Measurements from ENCODE around the gene AP1M2. TPM values are rescaled to one million over a fixed set of nuclear protein-coding genes. Genes with fewer than 3 reads are reported as not detected.
A peak's percentile ranks its signal among the peaks of the same experiment; 100 is the strongest.

AP1M2 gene
- polyA plus RNA-seq, 1 donor, result 69.2 TPM

GRCh38 chr19:10602330-10603083 is 15.4 kb upstream of the AP1M2 start:
- H3K4me3 ChIP-seq (ENCODE audit: low read length), result peak overlapping the region; percentile 48
- peak overlapping the region; percentile 39 for H3K27ac ChIP-seq (ENCODE audit: low read length)
- no CpG with 5 or more reads among the region's 76 CpGs for WGBS (ENCODE audit: insufficient coverage, low lambda C conversion rate)
- peaks cover 4% of the 10 kb centered on the region for H3K9me3 ChIP-seq (ENCODE audit: control insufficient read depth, low read depth, low read length)
- H3K36me3 ChIP-seq (ENCODE audit: control insufficient read depth, insufficient read depth, low read length), result no peaks in the 10 kb centered on the region
- peaks cover 2% of the 10 kb centered on the region for H3K4me1 ChIP-seq (ENCODE audit: control insufficient read depth, insufficient read depth, low read length)
- DNase-seq, result peak; percentile 37 to 47
- peaks cover 15% of the 10 kb centered on the region for H3K27me3 ChIP-seq (ENCODE audit: control insufficient read depth, insufficient read depth, low read length)

GRCh38 chr19:10601999-10602329 is 14.9 kb upstream of the AP1M2 start:
- Histone ChIP-seq H3K9me3 (ENCODE audit: control insufficient read depth, low read depth, low read length) (peaks cover 4% of the 10 kb centered on the region), H3K27me3 (ENCODE audit: control insufficient read depth, insufficient read depth, low read length) (peaks cover 15% of the 10 kb centered on the region), H3K27ac (ENCODE audit: low read length) (no peak overlapping the region), H3K4me3 (ENCODE audit: low read length) (no peak overlapping the region), H3K36me3 (ENCODE audit: control insufficient read depth, insufficient read depth, low read length) (no peaks in the 10 kb centered on the region), H3K4me1 (ENCODE audit: control insufficient read depth, insufficient read depth, low read length) (peaks cover 2% of the 10 kb centered on the region)
- DNase-seq, result no peak
- no CpG with 5 or more reads among the region's 7 CpGs for WGBS (ENCODE audit: insufficient coverage, low lambda C conversion rate)

- Histone ChIP-seq H3K4me1 (ENCODE audit: control insufficient read depth, insufficient read depth, low read length) (peaks cover 2% of the 10 kb centered on the region), H3K9me3 (ENCODE audit: control insufficient read depth, low read depth, low read length) (peaks cover 4% of the 10 kb centered on the region), H3K36me3 (ENCODE audit: control insufficient read depth, insufficient read depth, low read length) (no peaks in the 10 kb centered on the region), H3K4me3 (ENCODE audit: low read length) (no peak overlapping the region), H3K27me3 (ENCODE audit: control insufficient read depth, insufficient read depth, low read length) (peaks cover 15% of the 10 kb centered on the region), H3K27ac (ENCODE audit: low read length) (no peak overlapping the region)
- no peak for DNase-seq
- 100% methylated on average over 1 of the region's 5 CpGs for WGBS (ENCODE audit: insufficient coverage, low lambda C conversion rate)
Measured at GRCh38 chr19:10600149-10600548, 13.0 kb upstream of the AP1M2 start.

GRCh38 chr19:10593820-10594637 is 6.9 kb upstream of the AP1M2 start:
- Histone ChIP-seq H3K4me3 (ENCODE audit: low read length) (no peak overlapping the region), H3K36me3 (ENCODE audit: control insufficient read depth, insufficient read depth, low read length) (no peaks in the 10 kb centered on the region), H3K27me3 (ENCODE audit: control insufficient read depth, insufficient read depth, low read length) (no peaks in the 10 kb centered on the region), H3K4me1 (ENCODE audit: control insufficient read depth, insufficient read depth, low read length) (no peaks in the 10 kb centered on the region), H3K27ac (ENCODE audit: low read length) (no peak overlapping the region), H3K9me3 (ENCODE audit: control insufficient read depth, low read depth, low read length) (no peaks in the 10 kb centered on the region)
- DNase-seq, result no peak
- 100% methylated on average over 1 of the region's 9 CpGs for WGBS (ENCODE audit: insufficient coverage, low lambda C conversion rate)

GRCh38 chr19:10593148-10593547 is 6.0 kb upstream of the AP1M2 start:
- no peaks in the 10 kb centered on the region for H3K36me3 ChIP-seq (ENCODE audit: control insufficient read depth, insufficient read depth, low read length)
- WGBS (ENCODE audit: insufficient coverage, low lambda C conversion rate), result no CpG with 5 or more reads among the region's 7 CpGs
- no peak overlapping the region for H3K4me3 ChIP-seq (ENCODE audit: low read length)
- H3K27me3 ChIP-seq (ENCODE audit: control insufficient read depth, insufficient read depth, low read length), result peaks cover 4% of the 10 kb centered on the region
- H3K9me3 ChIP-seq (ENCODE audit: control insufficient read depth, low read depth, low read length), result no peaks in the 10 kb centered on the region
- DNase-seq, result no peak
- no peaks in the 10 kb centered on the region for H3K4me1 ChIP-seq (ENCODE audit: control insufficient read depth, insufficient read depth, low read length)
- no peak overlapping the region for H3K27ac ChIP-seq (ENCODE audit: low read length)

- no peak for DNase-seq
- Histone ChIP-seq H3K36me3 (ENCODE audit: control insufficient read depth, insufficient read depth, low read length) (peaks cover 4% of the 10 kb centered on the region), H3K4me1 (ENCODE audit: control insufficient read depth, insufficient read depth, low read length) (no peaks in the 10 kb centered on the region), H3K27ac (ENCODE audit: low read length) (no peak overlapping the region), H3K27me3 (ENCODE audit: control insufficient read depth, insufficient read depth, low read length) (peaks cover 11% of the 10 kb centered on the region), H3K9me3 (ENCODE audit: control insufficient read depth, low read depth, low read length) (no peaks in the 10 kb centered on the region), H3K4me3 (ENCODE audit: low read length) (no peak overlapping the region)
- WGBS (ENCODE audit: insufficient coverage, low lambda C conversion rate), result 92% methylated on average over 2 of the region's 2 CpGs
Measured at GRCh38 chr19:10587839-10588150, 683 bp upstream of the AP1M2 start.

- Histone ChIP-seq H3K27me3 (ENCODE audit: control insufficient read depth, insufficient read depth, low read length) (peaks cover 11% of the 10 kb centered on the region), H3K27ac (ENCODE audit: low read length) (no peak overlapping the region), H3K4me3 (ENCODE audit: low read length) (peak overlapping the region; percentile 60), H3K9me3 (ENCODE audit: control insufficient read depth, low read depth, low read length) (no peaks in the 10 kb centered on the region), H3K36me3 (ENCODE audit: control insufficient read depth, insufficient read depth, low read length) (peaks cover 7% of the 10 kb centered on the region), H3K4me1 (ENCODE audit: control insufficient read depth, insufficient read depth, low read length) (no peaks in the 10 kb centered on the region)
- DNase-seq, result no peak
- 80% methylated on average over 1 of the region's 6 CpGs for WGBS (ENCODE audit: insufficient coverage, low lambda C conversion rate)
Measured at GRCh38 chr19:10586396-10586795, 716 bp downstream of the AP1M2 start.

- 100% methylated on average over 1 of the region's 9 CpGs for WGBS (ENCODE audit: insufficient coverage, low lambda C conversion rate)
- Histone ChIP-seq H3K27me3 (ENCODE audit: control insufficient read depth, insufficient read depth, low read length) (peaks cover 8% of the 10 kb centered on the region), H3K36me3 (ENCODE audit: control insufficient read depth, insufficient read depth, low read length) (peaks cover 20% of the 10 kb centered on the region), H3K4me3 (ENCODE audit: low read length) (no peak overlapping the region), H3K4me1 (ENCODE audit: control insufficient read depth, insufficient read depth, low read length) (no peaks in the 10 kb centered on the region), H3K9me3 (ENCODE audit: control insufficient read depth, low read depth, low read length) (no peaks in the 10 kb centered on the region), H3K27ac (ENCODE audit: low read length) (no peak overlapping the region)
- no peak for DNase-seq
Measured at GRCh38 chr19:10583036-10583776, 3.9 kb downstream of the AP1M2 start.

- DNase-seq, result no peak
Measured at GRCh38 chr19:10582091-10582490, 5.0 kb downstream of the AP1M2 start.

GRCh38 chr19:10580979-10581631 is 6.0 kb downstream of the AP1M2 start:
- no peaks in the 10 kb centered on the region for H3K4me1 ChIP-seq (ENCODE audit: control insufficient read depth, insufficient read depth, low read length)
- peaks cover 26% of the 10 kb centered on the region for H3K36me3 ChIP-seq (ENCODE audit: control insufficient read depth, insufficient read depth, low read length)
- H3K9me3 ChIP-seq (ENCODE audit: control insufficient read depth, low read depth, low read length), result no peaks in the 10 kb centered on the region
- peak; percentile 78 to 85 for DNase-seq
- WGBS (ENCODE audit: insufficient coverage, low lambda C conversion rate), result no CpG with 5 or more reads among the region's 31 CpGs
- H3K4me3 ChIP-seq (ENCODE audit: low read length), result no peak overlapping the region
- H3K27me3 ChIP-seq (ENCODE audit: control insufficient read depth, insufficient read depth, low read length), result no peaks in the 10 kb centered on the region
- no peak overlapping the region for H3K27ac ChIP-seq (ENCODE audit: low read length)

More at GRCh38 chr19:10582091-10582490, 5.0 kb downstream of the AP1M2 start:
- no peaks in the 10 kb centered on the region for H3K4me1 ChIP-seq (ENCODE audit: control insufficient read depth, insufficient read depth, low read length)
- H3K4me3 ChIP-seq (ENCODE audit: low read length), result no peak overlapping the region
- H3K36me3 ChIP-seq (ENCODE audit: control insufficient read depth, insufficient read depth, low read length), result peaks cover 25% of the 10 kb centered on the region
- H3K27ac ChIP-seq (ENCODE audit: low read length), result no peak overlapping the region
- peaks cover 5% of the 10 kb centered on the region for H3K27me3 ChIP-seq (ENCODE audit: control insufficient read depth, insufficient read depth, low read length)
- WGBS (ENCODE audit: insufficient coverage, low lambda C conversion rate), result no CpG with 5 or more reads among the region's 13 CpGs
- H3K9me3 ChIP-seq (ENCODE audit: control insufficient read depth, low read depth, low read length), result no peaks in the 10 kb centered on the region

Measured in large intestine (tissue), 3 donors.